GM18520 (cell line): ENCODE data around the gene TH.
"Not testable (repeated sequence)": the region's sequence is repeated elsewhere in the genome, so short reads cannot be mapped to it uniquely, and the experiment has no call there.

ENCODE experiments used
- ATAC-seq: cut with Tn5 transposase; IDR thresholded peaks from one replicate; pipeline ENCODE4 v1.9.1; 2021; ENCODE audit not compliant: unreplicated experiment

The TH gene

GRCh38 chr11:2196970-2197770, 25.6 kb upstream of the TH start:
- ATAC-seq = no peak

- no peak for ATAC-seq
Measured at GRCh38 chr11:2195756-2196088, 24.1 kb upstream of the TH start.

GRCh38 chr11:2194877-2195755, 23.5 kb upstream of the TH start:
- no peak for ATAC-seq

GRCh38 chr11:2193888-2194595, 22.4 kb upstream of the TH start:
- ATAC-seq = not testable (repeated sequence)

- ATAC-seq = no peak
Measured at GRCh38 chr11:2193099-2193887, 21.7 kb upstream of the TH start.

GRCh38 chr11:2192435-2192834, 20.8 kb upstream of the TH start:
- no peak for ATAC-seq

- no peak for ATAC-seq
Measured at GRCh38 chr11:2191883-2192282, 20.3 kb upstream of the TH start.

GRCh38 chr11:2190657-2191471, 19.2 kb upstream of the TH start:
- no peak for ATAC-seq

- no peak for ATAC-seq
Measured at GRCh38 chr11:2189938-2190656, 18.5 kb upstream of the TH start.

GRCh38 chr11:2188745-2189144, 17.1 kb upstream of the TH start:
- no peak for ATAC-seq

GRCh38 chr11:2187280-2187707, 15.7 kb upstream of the TH start:
- ATAC-seq = no peak

GRCh38 chr11:2186669-2187279, 15.2 kb upstream of the TH start:
- ATAC-seq = no peak

- no peak for ATAC-seq
Measured at GRCh38 chr11:2185324-2186085, 13.9 kb upstream of the TH start.

- ATAC-seq = no peak
Measured at GRCh38 chr11:2182692-2183474, 11.3 kb upstream of the TH start.

- no peak for ATAC-seq
Measured at GRCh38 chr11:2182075-2182474, 10.5 kb upstream of the TH start.

- no peak for ATAC-seq
Measured at GRCh38 chr11:2180789-2181370, 9.3 kb upstream of the TH start.

- no peak for ATAC-seq
Measured at GRCh38 chr11:2180347-2180746, 8.7 kb upstream of the TH start.
